IMR-90 (cell line): ENCODE data around the gene MICAL2. TPM values are rescaled to one million over a fixed set of nuclear protein-coding genes. Genes with fewer than 3 reads are reported as not detected.

ENCODE experiments used
- ATAC-seq: fragments of 200-7000 bp; cut with Tn5 transposase; 2 replicates; pipeline ENCODE4 v1.9.1; 2020; ENCODE audit warnings: low read depth, mild to moderate bottlenecking, moderate library complexity
- BruUV-seq: library from RNA; stranded (reverse); fragments of 400-500 nt; replicated peaks from 2 replicates; lab custom pipeline; 2021; lab: Mats Ljungman, UMichigan
- CTCF ChIA-PET: fragments of 300-600 bp; formaldehyde crosslinking; extraction: SDS; loops from one replicate; lab custom pipeline; 2021; ENCODE audit warnings: antibody characterized with exemption; lab: Yijun Ruan, JAX
- POLR2A ChIA-PET: fragments of 300-600 bp; sonication (Branson Sonifier 250); formaldehyde crosslinking; loops from one replicate; lab custom pipeline; 2022; ENCODE audit warnings: antibody characterized with exemption; ENCODE audit not compliant: unreplicated experiment; lab: Charles Lee
- DNase-seq: peaks from one replicate; pipeline ENCODE4 v3.0.0; 2013
- H2AFZ ChIP-seq: replicated peaks from 2 replicates; pipeline ENCODE3; 2013; ENCODE audit warnings: low read length, mild to moderate bottlenecking; ENCODE audit not compliant: poor library complexity
- H2AK5ac ChIP-seq: 2 replicates; pipeline ENCODE4 v1.6.1; 2013; ENCODE audit warnings: low read depth, low read length, inconsistent platforms
- H2AK9ac ChIP-seq: replicated peaks from 2 replicates; pipeline ENCODE3; 2013; ENCODE audit warnings: mild to moderate bottlenecking, low read depth, low read length, moderate library complexity; ENCODE audit not compliant: poor library complexity
- H2BK120ac ChIP-seq: 2 replicates; pipeline ENCODE4 v1.6.1; 2013; ENCODE audit warnings: low read depth, low read length, inconsistent platforms
- H2BK15ac ChIP-seq: 3 replicates; pipeline ENCODE4 v1.6.1; 2013; ENCODE audit warnings: low read depth, low read length, inconsistent platforms
- H2BK20ac ChIP-seq: 2 replicates; pipeline ENCODE4 v1.6.1; 2013; ENCODE audit warnings: low read depth, mild to moderate bottlenecking, inconsistent platforms, low read length, moderate library complexity
- H2BK5ac ChIP-seq: 2 replicates; pipeline ENCODE4 v1.6.1; 2013; ENCODE audit warnings: mild to moderate bottlenecking, low read depth, low read length, inconsistent platforms; ENCODE audit not compliant: poor library complexity, severe bottlenecking
- H3K14ac ChIP-seq: replicated peaks from 2 replicates; pipeline ENCODE4 v1.6.1; 2013; ENCODE audit warnings: low read depth, low read length, inconsistent platforms
- H3K18ac ChIP-seq: 2 replicates; pipeline ENCODE4 v1.6.1; 2013; ENCODE audit warnings: low read depth, low read length, control low read depth
- H3K23ac ChIP-seq: 2 replicates; pipeline ENCODE4 v1.6.1; 2013; ENCODE audit warnings: low read depth, low read length, inconsistent platforms
- H3K27ac ChIP-seq: 2 replicates; pipeline ENCODE4 v1.5.1; 2013; ENCODE audit warnings: mild to moderate bottlenecking, control low read depth, low read length; ENCODE audit not compliant: insufficient read depth
- H3K27me3 ChIP-seq: 2 replicates; pipeline ENCODE4 v1.6.1; 2013; ENCODE audit warnings: low read length; ENCODE audit not compliant: control insufficient read depth, insufficient read depth
- H3K36me3 ChIP-seq: 2 replicates; pipeline ENCODE4 v1.6.1; 2013; ENCODE audit warnings: low read length, mixed read lengths; ENCODE audit not compliant: control insufficient read depth, insufficient read depth
- H3K4ac ChIP-seq: 2 replicates; pipeline ENCODE4 v1.6.1; 2013; ENCODE audit warnings: low read depth, low read length, inconsistent platforms
- H3K4me1 ChIP-seq: 2 replicates; pipeline ENCODE4 v1.6.1; 2013; ENCODE audit warnings: low read length, mixed read lengths; ENCODE audit not compliant: control insufficient read depth, insufficient read depth
- H3K4me2 ChIP-seq: 2 replicates; pipeline ENCODE4 v1.6.1; 2013; ENCODE audit warnings: low read depth, mild to moderate bottlenecking, control low read depth, low read length, moderate library complexity
- H3K4me3 ChIP-seq: 2 replicates; pipeline ENCODE4 v1.5.1; 2013; ENCODE audit warnings: low read depth, mild to moderate bottlenecking, control low read depth, low read length, moderate library complexity; ENCODE audit not compliant: insufficient read depth
- H3K56ac ChIP-seq: 2 replicates; pipeline ENCODE4 v1.6.1; 2013; ENCODE audit warnings: low read length, inconsistent platforms; ENCODE audit not compliant: insufficient read depth; ENCODE audit errors: extremely low read depth
- H3K79me1 ChIP-seq, 2 experiments: 2 replicates each; pipeline ENCODE4 v1.6.1; 2013; ENCODE audit warnings: low read length in 2 of 2, inconsistent platforms in 1 of 2, low read depth in 1 of 2
- H3K9ac ChIP-seq: 2 replicates; pipeline ENCODE4 v1.6.1; 2013; ENCODE audit warnings: low read depth, low read length, control low read depth
- H3K9me1 ChIP-seq: 2 replicates; pipeline ENCODE4 v1.6.1; 2013; ENCODE audit warnings: low read length, inconsistent platforms; ENCODE audit not compliant: insufficient read depth
- H3K9me3 ChIP-seq: 2 replicates; pipeline ENCODE4 v1.6.1; 2013; ENCODE audit warnings: low read length; ENCODE audit not compliant: control insufficient read depth, insufficient read depth
- H4K20me1 ChIP-seq: 2 replicates; pipeline ENCODE4 v1.6.1; 2013; ENCODE audit warnings: low read length, inconsistent platforms; ENCODE audit not compliant: insufficient read depth
- H4K5ac ChIP-seq: 2 replicates; pipeline ENCODE4 v1.6.1; 2013; ENCODE audit warnings: mild to moderate bottlenecking, low read depth, low read length, control low read depth
- H4K8ac ChIP-seq, 2 experiments: 2 replicates each; pipeline ENCODE4 v1.6.1; 2013; ENCODE audit warnings: low read depth in 2 of 2, low read length in 2 of 2, control low read depth in 1 of 2, inconsistent platforms in 1 of 2
- H4K91ac ChIP-seq: 2 replicates; pipeline ENCODE4 v1.6.1; 2013; ENCODE audit warnings: low read depth, low read length, inconsistent platforms; ENCODE audit not compliant: insufficient read depth
- CHD1 ChIP-seq: IDR thresholded peaks from 2 replicates; pipeline ENCODE4 v1.6.1; 2012; ENCODE audit warnings: low read depth, low read length, improper control_type of control experiment
- CTCF ChIP-seq: conservative IDR thresholded peaks from 2 replicates; pipeline ENCODE4 v1.5.1; 2012; ENCODE audit warnings: mild to moderate bottlenecking, low read depth, low read length, improper control_type of control experiment
- FOS ChIP-seq: fragments of 150-350 bp; IDR thresholded peaks from 2 replicates; pipeline ENCODE4 v1.6.1; 2016; ENCODE audit warnings: low read depth, low read length
- MAFK ChIP-seq: IDR thresholded peaks from 2 replicates; pipeline ENCODE4 v1.6.1; 2012; ENCODE audit warnings: low read depth, low read length, improper control_type of control experiment
- MXI1 ChIP-seq: IDR thresholded peaks from 2 replicates; pipeline ENCODE4 v1.6.1; 2012; ENCODE audit warnings: low read depth, mild to moderate bottlenecking, low read length, moderate library complexity, borderline replicate concordance
- NFE2L2 ChIP-seq: fragments of 150-350 bp; IDR thresholded peaks from 2 replicates; pipeline ENCODE4 v1.6.1; 2016; ENCODE audit warnings: low read depth, mild to moderate bottlenecking, low read length
- POLR2A ChIP-seq: IDR thresholded peaks from 2 replicates; pipeline ENCODE4 v1.6.1; 2012; ENCODE audit warnings: mild to moderate bottlenecking, low read depth, low read length
- RCOR1 ChIP-seq: IDR thresholded peaks from 2 replicates; pipeline ENCODE4 v1.6.1; 2012; ENCODE audit warnings: mild to moderate bottlenecking, low read length, improper control_type of control experiment; ENCODE audit not compliant: insufficient replicate concordance
- SMC3 ChIP-seq: fragments of 150-350 bp; IDR thresholded peaks from 2 replicates; pipeline ENCODE4 v1.6.1; 2016; ENCODE audit warnings: low read depth, mild to moderate bottlenecking, antibody characterized with exemption, low read length, moderate library complexity
- WGBS, 2 experiments: methylation state at CpG; one replicate each; pipeline versions ENCODE4 v1.1.5 to v1.1.7; 2013; ENCODE audit warnings: missing lambda C conversion rate in 2 of 2; ENCODE audit not compliant: insufficient read length in 1 of 2; ENCODE audit errors: extremely low coverage in 2 of 2; 5-methylcytosine and 5-hydroxymethylcytosine counted together
- dilution Hi-C: fragments of 300-500 bp; cut with HindIII; formaldehyde crosslinking; loops from one replicate; pipeline ENCODE4 v1.14.3; 2018; ENCODE audit warnings: low sequenced_read_pairs; ENCODE audit not compliant: unreplicated experiment
- in situ Hi-C: fragments of 300-500 bp; cut with MboI; formaldehyde crosslinking; loops from 3 replicates; pipeline ENCODE4 v1.14.3; 2019; ENCODE audit warnings: low sequenced_read_pairs, inconsistent platforms, mixed read lengths
- intact Hi-C: fragments of 100-400 bp; cut with micrococcal nuclease; formaldehyde crosslinking; loops from 2 replicates; pipeline ENCODE4 v1.10.0; 2022
- polyA plus RNA-seq, 3 experiments: library from polyadenylated mRNA; depleted of rRNA; stranded (reverse); fragments of >200 nt; gene quantifications; 2 replicates each; pipeline ENCODE4 v1.2.3, GENCODE V29; 2012; ENCODE audit warnings: low replicate concordance in 1 of 3
- total RNA-seq: library from RNA; depleted of rRNA; stranded (reverse); fragments of >200 nt; gene quantifications from 2 replicates; pipeline ENCODE4 v1.2.3, GENCODE V29; 2012

MICAL2 gene
- total and polyA plus RNA-seq, 2 of the 4 experiments (the other 2 are of a cell fraction): 170 to 336 TPM

- peak overlapping the region; percentile 99 for H4K5ac ChIP-seq
- intact Hi-C loops: loop anchor here (5.0 kb wide), 6 partner anchors 91 to 676 kb away; partner anchors contain the start of gene PARVA
- ChIA-PET CTCF (interaction anchor here (0.9 to 1.8 kb wide), 4 partner anchors 44 to 526 kb away, joined by 3 to 6 read pairs (median 4); no protein-coding TSS in a partner anchor), POLR2A (interaction anchor here (0.5 to 1.1 kb wide), 12 partner anchors 25 to 366 kb away, joined by 3 to 8 read pairs (median 3); partner anchors contain the start of genes MICAL2 and PARVA)
- H3K9ac ChIP-seq: peak overlapping the region; percentile 85
- H3K27me3 ChIP-seq: no peaks in the 10 kb centered on the region
- no peaks in the 10 kb centered on the region for H3K36me3 ChIP-seq
- H3K4me2 ChIP-seq: peak overlapping the region; percentile 48
- TF ChIP-seq SMC3: no peak
- no peak for TF ChIP-seq CHD1
- TF ChIP-seq FOS: no peak
- no peak for TF ChIP-seq POLR2A
- no peak for TF ChIP-seq MXI1
- TF ChIP-seq NFE2L2: no peak
- TF ChIP-seq MAFK: no peak
- no peak for TF ChIP-seq RCOR1
- no peak for TF ChIP-seq CTCF
- H3K27ac ChIP-seq: peak overlapping the region; percentile 99
- dilution Hi-C loops: no loop called here
- no peak for DNase-seq
- in situ Hi-C loops: loop anchor here (25.0 kb wide), 1 partner anchor 1249 kb away; no protein-coding TSS in a partner anchor
- peak overlapping the region; percentile 96 to 99 for H4K8ac ChIP-seq
- no CpG with 5 or more reads among the region's 6 CpGs for WGBS, 2 experiments
- peaks cover 27% of the 10 kb centered on the region for H3K9me1 ChIP-seq
- H3K23ac ChIP-seq: peak overlapping the region; percentile 99
- H2AFZ ChIP-seq: no peak overlapping the region
- H3K14ac ChIP-seq: peak overlapping the region; percentile 100
- peak overlapping the region; percentile 100 for H2BK5ac ChIP-seq
- peak overlapping the region; percentile 100 for H3K4ac ChIP-seq
- H3K18ac ChIP-seq: peak overlapping the region; percentile 99
- peak overlapping the region; percentile 79 for H2AK9ac ChIP-seq
- H3K4me1 ChIP-seq: peaks cover 38% of the 10 kb centered on the region
- TSS peak; percentile 67 for BruUV-seq
- peak overlapping the region; percentile 100 for H3K56ac ChIP-seq
- peaks cover 19 to 53% of the 10 kb centered on the region in 2 experiments for H3K79me1 ChIP-seq
- peak overlapping the region; percentile 98 for H2BK20ac ChIP-seq
- H2AK5ac ChIP-seq: peak overlapping the region; percentile 100
- H3K9me3 ChIP-seq: no peaks in the 10 kb centered on the region
- no peak overlapping the region for H3K4me3 ChIP-seq
- H4K20me1 ChIP-seq: peaks cover 3% of the 10 kb centered on the region; the same call in 1 of the 2 replicates
- no peak for ATAC-seq
- peak overlapping the region; percentile 100 for H4K91ac ChIP-seq
- peak overlapping the region; percentile 100 for H2BK120ac ChIP-seq
- peak overlapping the region; percentile 97 for H2BK15ac ChIP-seq
These were observed 176.2 kb downstream of the MICAL2 start for GRCh38 chr11:12286606-12287005.
